ENCODE measurements around the gene CLEC4A. TPM values are rescaled to one million over a fixed set of nuclear protein-coding genes. Genes with fewer than 3 reads are reported as not detected.

Gene CLEC4A
- total and polyA plus RNA-seq, 2 of the 13 experiments (the other 11 are each of a cell fraction or from before 2014, with no cell fraction given), result 0.55 TPM; not detected in 1

GRCh38 chr12:8156845-8157244, 33.4 kb downstream of the CLEC4A start, which contains the start of gene ZNF705A:
ZNF705A (plus strand) TSS chr12:8157015; CDS start chr12:8172626, 15,611 bp downstream.
- POLR2A ChIA-PET, result no interaction called here
- Histone ChIP-seq H3K9ac (ENCODE audit: insufficient read depth, low read depth, low read length) (no peak within 1 kb of the TSS), H4K20me1 (ENCODE audit: insufficient read depth, low read length) (no peaks in the 10 kb centered on the region), H3K4me2 (ENCODE audit: low read depth, low read length) (no peak within 1 kb of the TSS), H3K9me3 (ENCODE audit: low read length) (no peaks in the 10 kb centered on the region), H3K27ac (ENCODE audit: extremely low read length, insufficient read depth, low read length) (no peak within 1 kb of the TSS), H2AFZ (ENCODE audit: low read length) (no peak within 1 kb of the TSS), H3K27me3 (ENCODE audit: control insufficient read depth in 1 of 2, insufficient read depth in 2 of 2, low read length in 2 of 2) (no peaks in the 10 kb centered on the region; a peak in 1 of 5 replicates), H3K79me2 (ENCODE audit: insufficient read depth, low read length) (no peaks in the 10 kb centered on the region), H3K4me3 (replicated peaks in 1 of 3; ENCODE audit: insufficient read depth in 1 of 3, low read depth in 2 of 3, low read length in 3 of 3) (no peak within 1 kb of the TSS), H3K4me1 (ENCODE audit: insufficient read depth, low read length) (no peaks in the 10 kb centered on the region), H3K36me3 (replicated peaks in 1 of 2; ENCODE audit: control insufficient read depth in 1 of 2, insufficient read depth in 2 of 2, low read length in 2 of 2) (no peaks in the 10 kb centered on the region)
- intact Hi-C loops (cut with micrococcal nuclease; ENCODE audit: unreplicated experiment) (no loop called here), in situ Hi-C loops (cut with HindIII; ENCODE audit: extremely low pct_ligation_motif_present, low pct_unique_long_range_greater_than_20kb) (no loop called here)
- FAIRE-seq, result no peak
- no peak for ATAC-seq
- DNase-seq (ENCODE audit: low spot score), result peak; percentile 29
- CTCF ChIA-PET (ENCODE audit: low intra/inter-chr PET ratio, low total read pairs), result no interaction called here
- TF ChIP-seq STAG1 (CRISPR knock-in tag; IDR thresholded peaks at IDR 0.05) (no peak), PLRG1 (conservative IDR thresholded peaks at IDR 0.05) (no peak), NFE2L2 (IDR thresholded peaks at IDR 0.05; ENCODE audit: low read length) (0 out of 2 replicates have a peak, but pooled peaks have one; percentile 17), NFKB2 (CRISPR knock-in tag; IDR thresholded peaks at IDR 0.05; ENCODE audit: borderline replicate concordance) (no peak)
- no TSS peak for BruUV-seq (replicated peaks)
- 44% methylated on average over 3 of the region's 3 CpGs for WGBS (ENCODE audit: low lambda C conversion rate)

- FAIRE-seq, result no peak
- no peaks in the 10 kb centered on the region for H4K20me1 ChIP-seq (ENCODE audit: insufficient read depth, low read length)
- no peaks in the 10 kb centered on the region; a peak in 1 of 5 replicates for H3K27me3 ChIP-seq (ENCODE audit: control insufficient read depth in 1 of 2, insufficient read depth in 2 of 2, low read length in 2 of 2)
- no peak for TF ChIP-seq THAP11 (CRISPR knock-in tag; IDR thresholded peaks at IDR 0.05)
- TF ChIP-seq JARID2 (CRISPR knock-in tag; IDR thresholded peaks at IDR 0.05; ENCODE audit: insufficient replicate concordance), result no peak
- no peak for TF ChIP-seq BORCS8-MEF2B (CRISPR knock-in tag; IDR thresholded peaks at IDR 0.05)
- TF ChIP-seq MIXL1 (CRISPR knock-in tag; IDR thresholded peaks at IDR 0.05), result no peak
- no peak for TF ChIP-seq ZNF556 (CRISPR knock-in tag; IDR thresholded peaks at IDR 0.05; ENCODE audit: borderline replicate concordance)
- TF ChIP-seq YEATS2 (CRISPR knock-in tag; IDR thresholded peaks at IDR 0.05; ENCODE audit: borderline replicate concordance), result no peak
- no peak for TF ChIP-seq PCBP2 (optimal IDR thresholded peaks at IDR 0.05; ENCODE audit: low read depth, low read length, poor library complexity, severe bottlenecking)
- no peak for TF ChIP-seq ZMYM3 (CRISPR knock-in tag; IDR thresholded peaks at IDR 0.05)
- no peak for TF ChIP-seq ZNF296 (CRISPR knock-in tag; conservative IDR thresholded peaks at IDR 0.05)
- TF ChIP-seq, protein P1, sequence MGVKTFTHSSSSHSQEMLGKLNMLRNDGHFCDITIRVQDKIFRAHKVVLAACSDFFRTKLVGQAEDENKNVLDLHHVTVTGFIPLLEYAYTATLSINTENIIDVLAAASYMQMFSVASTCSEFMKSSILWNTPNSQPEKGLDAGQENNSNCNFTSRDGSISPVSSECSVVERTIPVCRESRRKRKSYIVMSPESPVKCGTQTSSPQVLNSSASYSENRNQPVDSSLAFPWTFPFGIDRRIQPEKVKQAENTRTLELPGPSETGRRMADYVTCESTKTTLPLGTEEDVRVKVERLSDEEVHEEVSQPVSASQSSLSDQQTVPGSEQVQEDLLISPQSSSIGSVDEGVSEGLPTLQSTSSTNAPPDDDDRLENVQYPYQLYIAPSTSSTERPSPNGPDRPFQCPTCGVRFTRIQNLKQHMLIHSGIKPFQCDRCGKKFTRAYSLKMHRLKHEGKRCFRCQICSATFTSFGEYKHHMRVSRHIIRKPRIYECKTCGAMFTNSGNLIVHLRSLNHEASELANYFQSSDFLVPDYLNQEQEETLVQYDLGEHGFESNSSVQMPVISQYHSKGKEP (CRISPR knock-in tag; IDR thresholded peaks at IDR 0.05), result no peak
- no peak for TF ChIP-seq ZNF263 (CRISPR knock-in tag; IDR thresholded peaks at IDR 0.05)
- no peak for TF ChIP-seq DNMT1 (CRISPR knock-in tag; IDR thresholded peaks at IDR 0.05)
- no peak for TF ChIP-seq ERF (CRISPR knock-in tag; IDR thresholded peaks at IDR 0.05)
- no peak for TF ChIP-seq ATF3 (CRISPR knock-in tag; IDR thresholded peaks at IDR 0.05)
- no peak for TF ChIP-seq KDM2A (CRISPR knock-in tag; IDR thresholded peaks at IDR 0.05; ENCODE audit: borderline replicate concordance, low read depth)
- no peaks in the 10 kb centered on the region for H3K4me1 ChIP-seq (ENCODE audit: insufficient read depth, low read length)
- POLR2A ChIA-PET, result no interaction called here
- no peak for ATAC-seq
- intact Hi-C loops (cut with micrococcal nuclease; ENCODE audit: unreplicated experiment) (no loop called here), in situ Hi-C loops (cut with HindIII; ENCODE audit: extremely low pct_ligation_motif_present, low pct_unique_long_range_greater_than_20kb) (no loop called here)
- H3K79me2 ChIP-seq (ENCODE audit: insufficient read depth, low read length), result no peaks in the 10 kb centered on the region
- H2AFZ ChIP-seq (ENCODE audit: low read length), result no peak overlapping the region
- H3K27ac ChIP-seq (ENCODE audit: extremely low read length, insufficient read depth, low read length), result no peak overlapping the region
- no peaks in the 10 kb centered on the region for H3K36me3 ChIP-seq (replicated peaks in 1 of 2; ENCODE audit: control insufficient read depth in 1 of 2, insufficient read depth in 2 of 2, low read length in 2 of 2)
- H3K9me3 ChIP-seq (ENCODE audit: low read length), result no peaks in the 10 kb centered on the region
- CTCF ChIA-PET (ENCODE audit: low intra/inter-chr PET ratio, low total read pairs), result no interaction called here
- H3K4me2 ChIP-seq (ENCODE audit: low read depth, low read length), result no peak overlapping the region
- no peak overlapping the region for H3K9ac ChIP-seq (ENCODE audit: insufficient read depth, low read depth, low read length)
- no peak for DNase-seq (ENCODE audit: low spot score)
- no peak overlapping the region for H3K4me3 ChIP-seq (replicated peaks in 1 of 3; ENCODE audit: insufficient read depth in 1 of 3, low read depth in 2 of 3, low read length in 3 of 3)
- no TSS peak for BruUV-seq (replicated peaks)
Measured at GRCh38 chr12:8157484-8158198, 34.2 kb downstream of the CLEC4A start.
